ENCODE data around the gene PRKCZ. TPM values are rescaled to one million over a fixed set of nuclear protein-coding genes. Genes with fewer than 3 reads are reported as not detected.

The PRKCZ gene
- total RNA-seq, 2 donors from 2014 or later: 34.5 to 46.7 TPM

DNA sequence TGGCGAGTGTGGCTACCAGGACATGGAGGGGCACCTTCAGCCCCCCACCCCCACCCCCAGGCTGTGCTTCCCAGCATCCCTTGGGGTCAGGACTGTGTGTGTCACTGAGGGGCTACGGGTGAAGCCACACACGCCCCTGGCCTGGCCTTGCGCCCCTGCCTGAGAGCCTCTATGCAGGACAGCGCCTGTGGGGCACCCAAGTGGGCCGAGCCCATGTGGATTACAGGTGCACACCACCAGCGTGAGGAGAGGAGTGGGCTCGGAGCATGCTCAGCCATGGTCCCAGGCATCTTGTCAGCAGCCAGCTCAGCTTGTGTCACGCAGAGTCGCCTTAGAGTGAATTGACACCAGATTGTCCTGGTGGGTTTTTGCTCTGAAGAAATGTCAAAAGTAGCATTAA lies 116.5 kb downstream of the PRKCZ start:
- no peak for DNase-seq (ENCODE audit: low spot score)
- no peaks in the 10 kb centered on the region for H3K36me3 ChIP-seq
- intact Hi-C loops (cut with DNase I): no loop called here
- H3K27ac ChIP-seq: no peak overlapping the region
- no peaks in the 10 kb centered on the region for H3K27me3 ChIP-seq (replicated peaks; ENCODE audit: insufficient read depth)
- H3K4me3 ChIP-seq: no peak overlapping the region
- H3K9me3 ChIP-seq: no peaks in the 10 kb centered on the region
- TF ChIP-seq, protein P1, sequence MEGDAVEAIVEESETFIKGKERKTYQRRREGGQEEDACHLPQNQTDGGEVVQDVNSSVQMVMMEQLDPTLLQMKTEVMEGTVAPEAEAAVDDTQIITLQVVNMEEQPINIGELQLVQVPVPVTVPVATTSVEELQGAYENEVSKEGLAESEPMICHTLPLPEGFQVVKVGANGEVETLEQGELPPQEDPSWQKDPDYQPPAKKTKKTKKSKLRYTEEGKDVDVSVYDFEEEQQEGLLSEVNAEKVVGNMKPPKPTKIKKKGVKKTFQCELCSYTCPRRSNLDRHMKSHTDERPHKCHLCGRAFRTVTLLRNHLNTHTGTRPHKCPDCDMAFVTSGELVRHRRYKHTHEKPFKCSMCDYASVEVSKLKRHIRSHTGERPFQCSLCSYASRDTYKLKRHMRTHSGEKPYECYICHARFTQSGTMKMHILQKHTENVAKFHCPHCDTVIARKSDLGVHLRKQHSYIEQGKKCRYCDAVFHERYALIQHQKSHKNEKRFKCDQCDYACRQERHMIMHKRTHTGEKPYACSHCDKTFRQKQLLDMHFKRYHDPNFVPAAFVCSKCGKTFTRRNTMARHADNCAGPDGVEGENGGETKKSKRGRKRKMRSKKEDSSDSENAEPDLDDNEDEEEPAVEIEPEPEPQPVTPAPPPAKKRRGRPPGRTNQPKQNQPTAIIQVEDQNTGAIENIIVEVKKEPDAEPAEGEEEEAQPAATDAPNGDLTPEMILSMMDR (IDR thresholded peaks at IDR 0.05): no peak
- TF ChIP-seq POLR2AphosphoS5 (IDR thresholded peaks at IDR 0.05) (no peak), POLR2A (IDR thresholded peaks at IDR 0.05) (no peak)
- WGBS: 93% methylated on average over 8 of the region's 10 CpGs
- H3K4me1 ChIP-seq (replicated peaks): no peaks in the 10 kb centered on the region

DNA sequence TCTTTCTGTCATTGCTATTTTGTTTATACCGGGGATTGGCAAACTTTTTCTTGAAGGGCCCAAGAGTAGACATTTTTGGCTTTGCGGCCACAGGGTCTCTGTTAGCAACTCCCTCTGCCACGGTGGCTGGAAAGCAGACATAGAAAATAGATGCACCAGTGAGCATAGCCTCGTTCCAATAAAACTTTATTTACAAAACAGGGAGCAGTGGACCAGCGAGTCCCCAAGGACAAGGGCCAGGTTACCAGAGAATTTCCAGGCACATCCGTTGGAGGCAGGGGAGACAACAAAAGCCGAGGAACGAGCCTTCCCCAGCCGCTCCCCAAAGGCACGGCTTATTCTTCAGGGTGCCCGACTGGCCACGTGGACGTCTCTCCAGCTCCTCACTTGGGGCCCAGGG lies 117.9 kb downstream of the PRKCZ start:
- TF ChIP-seq POLR2A (IDR thresholded peaks at IDR 0.05): no peak
- TF ChIP-seq, protein P1 (IDR thresholded peaks at IDR 0.05): no peak
- TF ChIP-seq POLR2AphosphoS5 (IDR thresholded peaks at IDR 0.05): no peak
- WGBS: 93% methylated on average over 13 of the region's 13 CpGs
- Histone ChIP-seq H3K36me3 (no peaks in the 10 kb centered on the region), H3K4me1 (replicated peaks) (no peaks in the 10 kb centered on the region), H3K27me3 (replicated peaks; ENCODE audit: insufficient read depth) (no peaks in the 10 kb centered on the region), H3K27ac (no peak overlapping the region), H3K9me3 (no peaks in the 10 kb centered on the region), H3K4me3 (no peak overlapping the region)
- intact Hi-C loops (cut with DNase I): no loop called here
- DNase-seq (ENCODE audit: low spot score): no peak

GRCh38 chr1:2168535-2168934 lies 118.3 kb downstream of the PRKCZ start:
- no peaks in the 10 kb centered on the region for H3K36me3 ChIP-seq

DNA sequence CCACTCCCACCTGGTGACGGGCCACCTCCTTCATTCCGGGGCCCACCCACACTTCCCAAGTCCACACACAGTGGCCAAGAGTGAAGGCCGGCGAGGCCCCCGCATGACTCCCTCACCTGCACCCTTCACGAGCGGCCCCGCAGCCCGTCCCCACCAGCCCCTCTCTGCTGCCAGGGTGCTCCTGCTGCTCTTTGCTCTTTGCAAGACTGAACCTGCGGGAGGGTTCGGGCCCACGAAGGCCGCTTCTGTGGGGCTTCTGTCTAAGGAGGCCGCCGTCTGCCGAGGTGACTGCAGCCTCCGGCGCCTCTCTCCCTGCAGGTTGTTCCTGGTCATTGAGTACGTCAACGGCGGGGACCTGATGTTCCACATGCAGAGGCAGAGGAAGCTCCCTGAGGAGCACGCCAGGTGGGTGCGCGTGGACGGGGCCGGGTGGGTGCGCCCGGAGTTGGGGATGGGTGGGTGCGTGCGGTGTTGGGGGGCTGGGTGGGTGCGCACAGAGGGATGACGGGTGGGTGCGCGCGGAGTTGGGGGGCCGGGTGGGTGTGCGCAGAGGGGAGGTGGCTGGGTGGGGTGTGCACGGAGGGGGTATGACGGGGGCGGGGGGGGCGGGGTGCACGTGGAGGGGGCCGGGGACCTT lies 119.1 kb downstream of the PRKCZ start:
- no peaks in the 10 kb centered on the region for H3K9me3 ChIP-seq
- intact Hi-C loops (cut with DNase I): no loop called here
- H3K4me3 ChIP-seq: no peak overlapping the region
- no peak overlapping the region for H3K27ac ChIP-seq
- no peaks in the 10 kb centered on the region for H3K27me3 ChIP-seq (replicated peaks; ENCODE audit: insufficient read depth)
- no peak for DNase-seq (ENCODE audit: low spot score)
- H3K4me1 ChIP-seq (replicated peaks): no peaks in the 10 kb centered on the region
- WGBS: 92% methylated on average over 43 of the region's 43 CpGs
- no peaks in the 10 kb centered on the region for H3K36me3 ChIP-seq
- TF ChIP-seq, protein P1 (IDR thresholded peaks at IDR 0.05): no peak
- TF ChIP-seq POLR2A (IDR thresholded peaks at IDR 0.05): no peak
- TF ChIP-seq POLR2AphosphoS5 (IDR thresholded peaks at IDR 0.05): no peak

More at GRCh38 chr1:2168535-2168934, 118.3 kb downstream of the PRKCZ start:
- 91% methylated on average over 12 of the region's 12 CpGs for WGBS
- no peaks in the 10 kb centered on the region for H3K9me3 ChIP-seq
- intact Hi-C loops (cut with DNase I): no loop called here
- no peaks in the 10 kb centered on the region for H3K4me1 ChIP-seq (replicated peaks)
- no peaks in the 10 kb centered on the region for H3K27me3 ChIP-seq (replicated peaks; ENCODE audit: insufficient read depth)
- DNase-seq (ENCODE audit: low spot score): no peak
- TF ChIP-seq POLR2AphosphoS5 (IDR thresholded peaks at IDR 0.05) (no peak), POLR2A (IDR thresholded peaks at IDR 0.05) (no peak)
- TF ChIP-seq, protein P1 (IDR thresholded peaks at IDR 0.05): no peak
- no peak overlapping the region for H3K4me3 ChIP-seq
- H3K27ac ChIP-seq: no peak overlapping the region

- no peaks in the 10 kb centered on the region for H3K27me3 ChIP-seq (replicated peaks; ENCODE audit: insufficient read depth)
- WGBS: 57% methylated on average over 11 of the region's 11 CpGs
- TF ChIP-seq POLR2AphosphoS5 (IDR thresholded peaks at IDR 0.05) (no peak), POLR2A (IDR thresholded peaks at IDR 0.05) (no peak)
- TF ChIP-seq, protein P1 (IDR thresholded peaks at IDR 0.05): no peak
- H3K27ac ChIP-seq: no peak overlapping the region
- DNase-seq (ENCODE audit: low spot score): no peak
- no peaks in the 10 kb centered on the region for H3K9me3 ChIP-seq
- H3K4me3 ChIP-seq: no peak overlapping the region
- H3K4me1 ChIP-seq (replicated peaks): no peaks in the 10 kb centered on the region
- no peaks in the 10 kb centered on the region for H3K36me3 ChIP-seq
- intact Hi-C loops (cut with DNase I): no loop called here
These were observed 120.0 kb downstream of the PRKCZ start for GRCh38 chr1:2170211-2170610.
